Retina (tissue), 1 donor: ENCODE results near the gene ATG2A.

Experiments
- DNase-seq: peaks from one replicate; pipeline ENCODE4 v3.0.0-alpha.2; 2016

ATG2A gene

GRCh38 chr11:64900774-64901173 is 16.2 kb downstream of the ATG2A start:
- DNase-seq, result no peak

GRCh38 chr11:64900263-64900678 is 16.7 kb downstream of the ATG2A start:
- no peak for DNase-seq

GRCh38 chr11:64898541-64898940 is 18.5 kb downstream of the ATG2A start:
- no peak for DNase-seq

DNA sequence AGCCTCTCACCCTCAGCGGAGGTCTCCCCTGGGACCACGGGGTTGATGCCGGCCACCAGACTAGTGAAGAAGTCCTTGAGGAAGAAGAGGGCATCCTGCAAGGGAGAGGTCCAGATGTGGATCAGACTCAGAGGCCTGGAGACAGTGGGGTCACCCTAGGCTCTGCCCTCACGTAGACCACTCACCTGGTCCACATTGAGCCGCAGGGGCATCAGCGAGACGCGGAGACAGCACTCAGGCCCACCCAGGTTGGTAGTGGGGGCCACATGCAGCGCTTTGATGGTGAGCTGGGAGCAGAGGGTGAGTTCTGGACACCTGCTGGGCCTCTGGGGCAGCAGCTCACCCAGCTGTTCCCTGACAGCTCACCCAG is 18.9 kb downstream of the ATG2A start:
- no peak for DNase-seq

DNA sequence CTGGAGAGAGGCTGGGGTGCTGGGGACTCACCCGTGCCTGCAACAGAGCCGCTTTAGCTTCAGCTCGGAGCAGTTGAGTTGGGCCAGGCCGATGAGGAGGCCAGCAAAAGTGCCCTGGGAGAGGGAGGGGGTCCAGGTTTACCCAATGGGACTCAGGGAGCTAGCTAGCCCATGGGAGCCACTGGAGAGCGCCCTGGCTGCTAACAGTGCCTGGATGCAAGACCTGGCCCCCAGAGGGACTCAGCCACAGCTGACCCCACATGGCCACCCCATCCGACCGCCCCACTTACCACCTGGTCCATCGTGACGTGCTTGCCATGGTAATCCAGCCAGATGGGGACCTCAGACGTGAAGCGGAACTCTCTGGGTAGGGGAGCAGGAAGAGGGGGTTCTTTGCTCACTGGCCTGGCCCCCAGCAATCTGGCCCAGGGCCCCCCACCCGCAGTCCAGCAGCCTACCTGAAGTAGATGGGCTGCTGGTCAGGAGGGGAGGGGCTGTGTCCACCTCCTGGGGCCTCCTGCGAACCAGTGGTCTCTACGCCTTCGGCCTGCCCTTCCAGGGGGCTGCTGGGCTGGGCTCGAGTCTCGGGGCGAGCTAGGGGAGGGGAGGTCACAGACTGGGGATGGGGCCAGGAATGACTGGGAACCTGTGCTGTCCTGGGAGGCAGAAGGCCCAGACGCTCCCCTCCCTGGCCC is 19.5 kb downstream of the ATG2A start:
- DNase-seq, result no peak

DNA sequence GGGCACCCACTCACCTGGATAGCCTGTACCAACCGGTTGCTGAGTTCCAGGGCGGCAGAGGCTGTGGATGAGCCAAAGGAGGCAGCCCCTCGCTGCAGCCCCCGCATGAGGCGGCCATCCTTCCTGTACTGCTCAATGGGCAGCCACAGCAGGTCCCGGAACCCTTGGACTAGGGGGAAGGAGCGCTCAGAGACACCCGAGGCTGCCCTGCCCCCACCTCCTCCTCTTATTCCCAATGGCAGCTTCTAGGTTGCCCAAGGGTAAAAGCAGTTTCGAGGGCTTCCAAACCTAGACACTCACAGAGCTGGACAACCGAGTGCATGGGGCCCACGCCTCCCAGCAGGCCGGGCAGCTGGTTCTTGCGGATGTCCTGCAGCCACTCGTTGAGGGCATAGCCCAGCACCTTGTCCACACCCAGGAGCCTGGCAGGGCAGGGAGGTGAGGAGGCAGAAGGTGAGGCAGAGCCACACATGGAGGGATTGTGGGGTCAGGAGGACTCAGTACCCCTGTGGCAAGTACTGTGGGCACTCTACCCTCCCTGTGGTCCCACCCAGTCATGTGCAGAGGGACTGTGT is 20.5 kb downstream of the ATG2A start:
- no peak for DNase-seq

- DNase-seq, result no peak
Measured at GRCh38 chr11:64894812-64895452, 22.1 kb downstream of the ATG2A start.

- DNase-seq, result peak; percentile 78
Measured at GRCh38 chr11:64894070-64894811, 22.8 kb downstream of the ATG2A start.

DNA sequence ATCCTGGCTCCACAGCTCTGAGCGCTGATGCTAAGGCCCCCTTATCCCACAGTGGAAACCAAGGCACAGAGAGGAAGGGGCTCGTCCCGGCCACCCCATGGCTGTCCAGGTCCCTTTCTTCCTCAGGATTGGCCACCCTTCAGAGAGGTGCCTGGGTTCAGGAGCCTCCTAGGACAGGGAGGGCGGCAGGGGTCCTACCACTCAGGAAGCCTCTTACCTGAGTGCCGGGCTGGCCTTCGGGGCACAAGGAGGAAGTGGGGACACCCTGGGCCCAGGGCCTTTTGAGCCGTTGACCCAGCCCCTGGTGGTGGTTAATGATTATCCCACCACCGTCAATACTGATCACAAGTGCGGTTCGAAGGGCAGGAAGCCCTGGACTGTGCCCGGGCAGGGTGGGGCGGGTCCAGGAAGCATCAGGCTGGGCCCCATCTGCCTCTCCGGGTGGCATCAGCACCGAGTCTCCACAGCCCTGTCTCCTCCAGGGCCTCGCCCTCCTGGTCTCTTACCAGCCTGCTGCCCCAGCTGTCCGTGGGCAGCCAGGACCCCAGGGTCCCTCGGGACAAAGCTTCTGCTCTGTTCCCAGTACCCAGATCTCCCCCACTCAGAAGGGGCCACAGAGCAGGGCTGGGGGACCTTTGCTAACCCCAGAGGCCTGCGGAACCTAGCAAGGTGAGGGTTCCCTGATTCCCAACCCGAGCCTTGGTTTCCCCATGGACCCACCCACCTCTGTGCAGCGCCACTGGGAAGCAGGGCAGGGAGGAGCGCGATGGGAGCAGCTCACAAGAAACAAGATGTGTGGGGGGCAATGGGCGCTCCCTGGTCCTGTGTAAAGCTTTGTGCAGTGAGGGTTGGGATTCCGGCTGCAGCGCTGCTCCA is 23.6 kb downstream of the ATG2A start:
- no peak for DNase-seq

DNA sequence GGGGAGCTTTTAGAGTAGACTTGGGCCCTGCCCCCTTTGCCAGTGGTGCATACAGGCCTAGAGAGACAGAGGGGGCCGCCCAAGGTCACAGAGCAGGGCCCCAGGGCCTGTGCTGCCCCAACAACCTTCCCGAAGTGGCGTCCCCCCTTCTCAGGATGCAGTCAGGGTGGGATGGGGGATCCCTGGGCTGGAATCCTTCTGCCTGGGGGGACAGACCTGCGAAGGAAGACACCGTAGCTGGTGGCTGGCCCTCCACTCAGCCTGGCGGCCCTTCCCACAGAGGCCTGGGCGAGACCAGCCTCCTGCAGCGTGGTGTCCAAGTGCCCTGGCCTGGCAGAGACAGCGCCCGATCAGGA is 24.2 kb downstream of the ATG2A start:
- DNase-seq, result no peak

DNA sequence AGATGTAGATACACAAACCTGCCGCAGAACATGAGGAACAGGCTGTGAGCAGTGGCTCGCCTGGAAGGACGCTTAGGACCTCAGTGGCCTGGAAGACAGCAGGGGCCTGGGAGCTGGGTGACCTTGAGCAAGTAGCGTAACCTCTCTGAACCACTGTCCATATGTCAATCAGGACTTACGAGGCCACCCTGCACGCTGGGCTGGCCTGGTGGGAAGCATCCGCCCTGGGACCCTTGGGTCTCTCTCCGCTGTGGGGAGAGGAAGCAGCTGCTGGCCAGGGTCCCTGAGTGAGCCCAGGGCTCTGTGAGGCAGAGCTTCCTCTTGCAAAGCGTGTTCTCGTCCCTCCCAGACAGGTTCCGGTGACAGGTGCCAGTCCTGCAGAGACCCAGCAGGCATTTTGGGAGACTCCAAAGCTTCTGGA is 24.6 kb downstream of the ATG2A start:
- no peak for DNase-seq

GRCh38 chr11:64891880-64892279 is 25.1 kb downstream of the ATG2A start:
- no peak for DNase-seq

GRCh38 chr11:64891215-64891848 is 25.7 kb downstream of the ATG2A start:
- DNase-seq, result no peak

- DNase-seq, result no peak
Measured at GRCh38 chr11:64890522-64890939, 26.5 kb downstream of the ATG2A start.

DNA sequence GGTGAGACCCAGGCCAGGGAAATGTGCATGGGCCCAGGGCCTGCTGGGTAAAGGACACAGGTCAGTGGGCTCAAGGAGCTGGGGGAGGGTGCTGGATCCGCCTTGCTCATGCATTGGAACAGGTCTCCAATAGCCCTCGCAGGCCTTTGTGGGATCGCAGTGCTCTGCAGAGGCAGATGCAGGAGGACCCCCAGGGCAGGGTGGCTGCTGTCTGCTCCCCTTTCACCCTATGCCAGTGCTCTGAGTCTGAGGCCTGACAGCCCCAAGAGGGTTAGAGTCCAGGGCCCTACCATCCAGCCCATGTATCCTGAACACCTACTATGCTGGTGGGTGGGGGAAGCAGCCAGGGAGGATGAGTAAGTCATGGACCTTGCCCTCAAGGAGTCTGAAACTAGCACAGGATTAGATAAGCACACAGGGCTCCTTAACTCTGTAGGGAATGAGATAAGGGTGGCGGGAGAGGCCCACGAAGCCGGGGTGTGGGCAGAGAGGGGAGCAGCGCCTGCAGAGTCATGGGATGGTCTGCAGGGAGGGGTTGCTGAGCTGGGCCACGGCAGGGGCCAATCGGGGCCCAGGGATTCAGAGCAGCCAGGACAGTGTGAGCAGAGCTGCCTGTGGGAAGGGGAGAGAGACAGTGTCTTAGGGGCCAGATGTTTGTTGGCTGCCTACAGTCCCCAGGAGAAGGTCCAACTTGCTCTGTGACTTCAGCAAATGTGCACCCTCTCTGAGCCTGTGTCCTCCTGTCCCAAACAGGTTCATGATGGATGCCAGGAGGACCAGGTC is 28.1 kb downstream of the ATG2A start:
- no peak for DNase-seq

- DNase-seq, result no peak
Measured at GRCh38 chr11:64888406-64888728, 28.6 kb downstream of the ATG2A start.

- DNase-seq, result peak; percentile 92
Measured at GRCh38 chr11:64887757-64888405, 29.1 kb downstream of the ATG2A start.

DNA sequence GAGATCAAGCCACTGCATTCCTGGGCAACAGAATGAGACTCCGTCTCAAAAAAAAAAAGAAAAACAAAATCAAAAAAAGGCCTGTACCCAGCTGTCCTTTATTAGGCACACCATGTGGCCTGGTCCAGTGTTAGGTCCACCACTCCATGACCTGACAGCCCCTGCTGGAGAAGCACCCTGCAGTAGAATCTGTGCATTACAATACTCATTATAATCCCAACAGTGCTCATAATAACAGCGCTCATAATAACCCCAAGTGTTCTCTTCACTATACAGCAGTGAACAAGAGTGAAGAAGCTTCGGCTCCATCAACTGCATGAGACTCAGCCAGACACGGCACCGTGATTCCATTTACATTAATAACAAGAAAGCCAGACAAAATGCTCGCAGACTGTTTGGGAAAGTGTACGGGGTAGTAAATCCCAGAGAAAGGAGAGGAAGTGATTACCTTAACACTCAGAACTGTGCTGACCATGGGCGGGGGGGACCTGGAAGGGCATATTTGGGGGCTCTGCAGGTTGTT is 29.7 kb downstream of the ATG2A start:
- DNase-seq, result no peak

GRCh38 chr11:64885367-64886286 is 31.4 kb downstream of the ATG2A start:
- no peak for DNase-seq

DNA sequence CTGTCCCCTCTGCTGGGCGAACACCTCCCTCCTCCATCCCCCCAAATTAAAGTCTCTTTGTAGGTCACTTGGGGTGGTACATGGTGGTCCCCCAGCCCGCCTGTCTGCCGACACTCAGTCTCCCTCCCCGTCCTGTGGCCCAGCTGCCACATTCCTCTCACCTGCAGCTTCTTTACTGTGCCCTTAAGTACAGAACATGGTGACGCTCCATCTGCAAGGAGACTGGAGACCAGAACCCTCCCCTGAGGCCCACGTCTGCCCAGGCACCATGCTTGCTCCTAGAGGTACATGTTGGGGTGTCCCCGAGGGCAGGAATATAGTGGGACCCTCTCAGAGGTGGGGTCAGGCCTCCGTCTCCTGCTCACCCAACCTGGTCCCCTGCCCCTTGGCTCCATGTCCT is 33.0 kb downstream of the ATG2A start:
- no peak for DNase-seq
